ENCODE results near the gene MTMR12. TPM values are rescaled to one million over a fixed set of nuclear protein-coding genes. Genes with fewer than 3 reads are reported as not detected.

The MTMR12 gene
- total RNA-seq, 1 experiment from 2014 or later, result 23.8 TPM

Other genes with a start within 250 kb of the MTMR12 start
- 69.7 and 90.4 TPM in 2 replicates for gene GOLPH3, start 138.6 kb downstream of the MTMR12 start, total RNA-seq (2014; rRNA removed; shearing (Covaris generic))
- 62.1 and 93.9 TPM in 2 replicates for gene ZFR, start 131.8 kb upstream of the MTMR12 start, total RNA-seq (2014; rRNA removed; shearing (Covaris generic))